Left ventricle myocardium inferior (tissue), 1 donor: ENCODE data around the gene PRM3. TPM values are rescaled to one million over a fixed set of nuclear protein-coding genes. Genes with fewer than 3 reads are reported as not detected.

ENCODE experiments used
- DNase-seq: peaks from one replicate; pipeline ENCODE4 v3.0.0-alpha.2; 2020
- H3K27ac ChIP-seq: fragments of 200-600 bp; replicated peaks from 2 replicates; pipeline ENCODE4 v1.8.0; 2021
- H3K27me3 ChIP-seq: fragments of 200-600 bp; 2 replicates; pipeline ENCODE4 v1.8.0; 2021; ENCODE audit warnings: low read depth
- H3K36me3 ChIP-seq: fragments of 200-600 bp; 2 replicates; pipeline ENCODE4 v1.8.0; 2021
- H3K4me1 ChIP-seq: fragments of 200-600 bp; 2 replicates; pipeline ENCODE4 v1.8.0; 2021
- H3K4me3 ChIP-seq: fragments of 200-600 bp; 2 replicates; pipeline ENCODE4 v1.8.0; 2021; ENCODE audit warnings: mild to moderate bottlenecking, moderate library complexity
- H3K9me3 ChIP-seq: fragments of 200-600 bp; replicated peaks from 2 replicates; pipeline ENCODE4 v1.8.0; 2021
- CTCF ChIP-seq: fragments of 200-600 bp; IDR thresholded peaks from 2 replicates; pipeline ENCODE4 v1.8.0; 2021; ENCODE audit warnings: antibody characterized with exemption, mild to moderate bottlenecking, borderline replicate concordance
- intact Hi-C: fragments of 100-400 bp; cut with micrococcal nuclease; formaldehyde crosslinking; loops from one replicate; pipeline ENCODE4 v1.11.0; 2022
- total RNA-seq: library from RNA; stranded (reverse); fragmentation: NEBNext Ultra II Directional; extraction: Animal tissue kit (Norgen Biotek cat#: 25700); gene quantifications from one replicate; pipeline ENCODE4 v1.2.1, GENCODE V29; 2021
- donor health status: DM: no; HTN: yes; CAD: no; lungs with severe emphysema.

Gene PRM3
- total RNA-seq, 1 donor from 2014 or later, result not detected

GRCh38 chr16:11280616-11281522 is 7.4 kb upstream of the PRM3 start, which contains the start of gene PRM1:
Gene PRM1, minus strand, starts transcription at chr16:11281330. Its CDS starts 92 bp downstream, at chr16:11281238.
- Histone ChIP-seq H3K4me3 (no peak within 1 kb of the TSS), H3K4me1 (no peaks in the 10 kb centered on the region), H3K27ac (no peak within 1 kb of the TSS), H3K9me3 (no peaks in the 10 kb centered on the region), H3K36me3 (no peaks in the 10 kb centered on the region), H3K27me3 (peaks cover 7% of the 10 kb centered on the region)
- intact Hi-C loops, result no loop called here
- no peak for DNase-seq
- TF ChIP-seq CTCF, result no peak

- intact Hi-C loops, result no loop called here
- H3K9me3 ChIP-seq, result no peaks in the 10 kb centered on the region
- no peaks in the 10 kb centered on the region for H3K4me1 ChIP-seq
- no peaks in the 10 kb centered on the region for H3K36me3 ChIP-seq
- no peak for DNase-seq
- H3K27me3 ChIP-seq, result peaks cover 7% of the 10 kb centered on the region
- no peak for TF ChIP-seq CTCF
- no peak overlapping the region for H3K4me3 ChIP-seq
- no peak overlapping the region for H3K27ac ChIP-seq
Measured at GRCh38 chr16:11278681-11279628, 5.5 kb upstream of the PRM3 start.

GRCh38 chr16:11277607-11278337 is 4.3 kb upstream of the PRM3 start:
- DNase-seq, result no peak
- no peaks in the 10 kb centered on the region for H3K36me3 ChIP-seq
- no peak overlapping the region for H3K27ac ChIP-seq
- no peaks in the 10 kb centered on the region for H3K9me3 ChIP-seq
- no peak overlapping the region for H3K4me3 ChIP-seq
- intact Hi-C loops, result no loop called here
- peaks cover 7% of the 10 kb centered on the region for H3K27me3 ChIP-seq
- TF ChIP-seq CTCF, result no peak
- no peaks in the 10 kb centered on the region for H3K4me1 ChIP-seq

GRCh38 chr16:11276896-11277593 is 3.6 kb upstream of the PRM3 start:
- Histone ChIP-seq H3K4me3 (no peak overlapping the region), H3K4me1 (no peaks in the 10 kb centered on the region), H3K27ac (no peak overlapping the region), H3K9me3 (no peaks in the 10 kb centered on the region), H3K27me3 (peaks cover 7% of the 10 kb centered on the region), H3K36me3 (no peaks in the 10 kb centered on the region)
- TF ChIP-seq CTCF, result no peak
- intact Hi-C loops, result no loop called here
- no peak for DNase-seq
